Endothelial cell of umbilical vein (primary cell): ENCODE data around the gene ATP1A3. TPM values are rescaled to one million over a fixed set of nuclear protein-coding genes. Genes with fewer than 3 reads are reported as not detected.

ENCODE experiments used
- BruUV-seq: library from RNA; stranded (reverse); fragments of 400-500 nt; replicated peaks from 2 replicates; lab custom pipeline; 2021; lab: Mats Ljungman, UMichigan
- CTCF ChIA-PET: fragments of 300-600, 350-600 bp; sonication (Branson Sonifier 250); formaldehyde crosslinking; loops from one replicate; lab custom pipeline; 2021; ENCODE audit warnings: antibody characterized with exemption, inconsistent platforms; lab: Charles Lee
- POLR2A ChIA-PET: fragments of 300-600, 350-600 bp; sonication (Branson Sonifier 250); formaldehyde crosslinking; loops from one replicate; lab custom pipeline; 2021; ENCODE audit warnings: antibody characterized with exemption, inconsistent platforms; lab: Charles Lee
- DNase-seq: peaks from one replicate; pipeline ENCODE4 v3.0.0-alpha.2; 2011; ENCODE audit warnings: low read depth, low spot score
- FAIRE-seq: peaks from 2 replicates; lab custom pipeline; 2011; peaks lifted over from hg19 to GRCh38; lab: Jason Lieb, UNC
- H2AFZ ChIP-seq: 2 replicates; pipeline ENCODE4 v1.6.0; 2012; ENCODE audit warnings: low read depth, low read length, control low read depth, inconsistent platforms
- H3K27ac ChIP-seq: 2 replicates; pipeline ENCODE4 v1.5.1; 2011; ENCODE audit warnings: low read depth, mild to moderate bottlenecking, control low read depth, low read length, moderate library complexity; ENCODE audit not compliant: insufficient read depth
- H3K27me3 ChIP-seq, 2 experiments: 2 replicates each; pipeline versions ENCODE4 v1.6.0 to v1.6.1; 2011; ENCODE audit warnings: low read length in 2 of 2, mixed read lengths in 1 of 2; ENCODE audit not compliant: control insufficient read depth in 2 of 2, insufficient read depth in 2 of 2
- H3K36me3 ChIP-seq, 2 experiments: 2 replicates in 1 of 2; 3 replicates in 1 of 2; pipeline ENCODE4 v1.5.1; 2011; ENCODE audit warnings: low read length in 2 of 2, mild to moderate bottlenecking in 1 of 2, moderate library complexity in 1 of 2; ENCODE audit not compliant: control insufficient read depth in 2 of 2, insufficient read depth in 2 of 2; ENCODE audit errors: extremely low read depth in 1 of 2
- H3K4me1 ChIP-seq: 3 replicates; pipeline ENCODE4 v1.5.1; 2011; ENCODE audit warnings: mild to moderate bottlenecking, low read length; ENCODE audit not compliant: control insufficient read depth, insufficient read depth; ENCODE audit errors: extremely low read depth
- H3K4me2 ChIP-seq: 2 replicates; pipeline ENCODE4 v1.6.1; 2011; ENCODE audit warnings: low read length, control low read depth, mixed read lengths; ENCODE audit not compliant: insufficient read depth
- H3K4me3 ChIP-seq, 3 experiments: fragments of 200-600 bp in 1 of 3; sonication (generic), shearing (Covaris generic) in 1 of 3; replicated peaks in 1 of 3; 2 replicates each; pipeline ENCODE4 v1.5.1; 2011 to 2016; ENCODE audit warnings: control low read depth in 3 of 3, low read length in 3 of 3, mild to moderate bottlenecking in 2 of 3, inconsistent platforms in 1 of 3, low read depth in 1 of 3, moderate library complexity in 1 of 3; ENCODE audit not compliant: insufficient read depth in 1 of 3
- H3K79me2 ChIP-seq: 2 replicates; pipeline ENCODE4 v1.6.0; 2012; ENCODE audit warnings: low read length, inconsistent platforms; ENCODE audit not compliant: control insufficient read depth, insufficient read depth
- H3K9ac ChIP-seq: replicated peaks from 2 replicates; pipeline ENCODE3; 2011; ENCODE audit warnings: low read length, control low read depth; ENCODE audit not compliant: insufficient read depth; ENCODE audit errors: extremely low read depth
- H3K9me1 ChIP-seq: replicated peaks from 3 replicates; pipeline ENCODE4 v1.6.0; 2011; ENCODE audit warnings: mild to moderate bottlenecking, low read length; ENCODE audit not compliant: control insufficient read depth, insufficient read depth; ENCODE audit errors: extremely low read depth
- H3K9me3 ChIP-seq: replicated peaks from 2 replicates; pipeline ENCODE4 v1.5.1; 2012; ENCODE audit warnings: low read length, inconsistent platforms; ENCODE audit not compliant: control insufficient read depth, insufficient read depth
- H4K20me1 ChIP-seq: replicated peaks from 2 replicates; pipeline ENCODE3; 2011; ENCODE audit warnings: mild to moderate bottlenecking, low read length; ENCODE audit not compliant: control insufficient read depth, insufficient read depth; ENCODE audit errors: extremely low read depth
- CTCF ChIP-seq, 2 donors: IDR thresholded peaks; 1 replicate in 1 of 2; 2 replicates in 1 of 2; pipeline ENCODE4 v1.5.1; 2011; ENCODE audit warnings: low read length in 2 of 2, mild to moderate bottlenecking in 2 of 2, moderate library complexity in 2 of 2, control low read depth in 1 of 2, inconsistent platforms in 1 of 2, low read depth in 1 of 2; ENCODE audit not compliant: insufficient read depth in 1 of 2; ENCODE audit errors: extremely low read depth in 1 of 2
- EZH2 ChIP-seq: IDR thresholded peaks from 2 replicates; pipeline ENCODE4 v1.6.1; 2012; ENCODE audit warnings: borderline replicate concordance, low read depth, mild to moderate bottlenecking, moderate library complexity, low read length, inconsistent platforms; ENCODE audit not compliant: severe bottlenecking
- FOS ChIP-seq: IDR thresholded peaks from 2 replicates; pipeline ENCODE4 v1.6.1; 2011; ENCODE audit warnings: mild to moderate bottlenecking, low read length, moderate library complexity, borderline replicate concordance; ENCODE audit not compliant: insufficient read depth
- GATA2 ChIP-seq: IDR thresholded peaks from 2 replicates; pipeline ENCODE4 v1.7.0; 2011; ENCODE audit warnings: low read depth, mild to moderate bottlenecking, moderate library complexity, mixed read lengths, low read length; ENCODE audit not compliant: insufficient read length, insufficient read depth
- JUN ChIP-seq: IDR thresholded peaks from 2 replicates; pipeline ENCODE4 v1.6.1; 2011; ENCODE audit warnings: borderline replicate concordance, low read depth; ENCODE audit not compliant: insufficient read length, insufficient read depth
- MAX ChIP-seq: IDR thresholded peaks from 2 replicates; pipeline ENCODE4 v1.6.1; 2011; ENCODE audit not compliant: insufficient read depth, insufficient read length
- MYC ChIP-seq: IDR thresholded peaks from one replicate; pipeline ENCODE4 v1.6.1; 2011; ENCODE audit warnings: mild to moderate bottlenecking, low read depth, low read length
- POLR2A ChIP-seq: IDR thresholded peaks from 2 replicates; pipeline ENCODE4 v1.6.1; 2012; ENCODE audit warnings: low read depth, mild to moderate bottlenecking, control low read depth, low read length
- POLR2AphosphoS5 ChIP-seq: IDR thresholded peaks from 2 replicates; pipeline ENCODE4 v1.6.1; 2012; ENCODE audit warnings: low read depth, mild to moderate bottlenecking, control low read depth, low read length, moderate library complexity; ENCODE audit not compliant: insufficient read depth
- dilution Hi-C: fragments of 300-500 bp; cut with MboI; formaldehyde crosslinking; loops from one replicate; pipeline ENCODE4 v1.15.0; 2019; ENCODE audit warnings: low sequenced_read_pairs; ENCODE audit not compliant: extremely low pct_ligation_motif_present
- intact Hi-C: fragments of 100-400 bp; cut with micrococcal nuclease; formaldehyde crosslinking; loops from one replicate; pipeline ENCODE4 v1.10.0; 2022
- polyA plus RNA-seq, 4 experiments: library from polyadenylated mRNA; depleted of rRNA in 3 of 4; stranded (reverse) in 3 of 4; unstranded in 1 of 4; fragments of >200 nt; gene quantifications; 2 replicates each; pipeline versions ENCODE4 v1.2.1 to v1.2.3, GENCODE V29; 2011 to 2012; ENCODE audit warnings: missing spikeins in 1 of 4
- total RNA-seq: library from RNA; stranded (reverse); gene quantifications from 2 replicates; pipeline ENCODE4 v1.2.3, GENCODE V29; 2021

ATP1A3 gene
- total and polyA plus RNA-seq, 2 donors (not counting 3 experiments of a cell fraction or from before 2014, with no cell fraction given) = 0.40 TPM; not detected in 1

- peaks cover 36 to 39% of the 10 kb centered on the region in 2 experiments for H3K27me3 ChIP-seq
- no peak overlapping the region for H3K27ac ChIP-seq
- H3K4me1 ChIP-seq = peaks cover 2% of the 10 kb centered on the region
- BruUV-seq = no TSS peak
- H3K9ac ChIP-seq = no peak overlapping the region
- DNase-seq (no peak), FAIRE-seq (no peak)
- H3K9me1 ChIP-seq = no peaks in the 10 kb centered on the region
- ChIA-PET POLR2A (interaction anchor here (1.5 kb wide), 1 partner anchor 65 kb away, joined by 3 read pairs; no protein-coding TSS in a partner anchor), CTCF (interaction anchor here (0.6 to 1.6 kb wide), 7 partner anchors 12 to 145 kb away, joined by 3 to 5 read pairs (median 3); no protein-coding TSS in a partner anchor)
- dilution Hi-C loops (no loop called here), intact Hi-C loops (no loop called here)
- no peak overlapping the region for H2AFZ ChIP-seq
- no peaks in the 10 kb centered on the region for H3K9me3 ChIP-seq
- no peak for TF ChIP-seq EZH2
- no peak for TF ChIP-seq JUN
- TF ChIP-seq FOS = no peak
- no peak for TF ChIP-seq GATA2
- no peak for TF ChIP-seq POLR2AphosphoS5
- no peak for TF ChIP-seq MYC
- no peak for TF ChIP-seq CTCF (IDR thresholded peaks at IDR 0.05; ENCODE audit: extremely low read depth in 1 of 2, insufficient read depth in 1 of 2, low read depth in 1 of 2, low read length in 2 of 2)
- no peak for TF ChIP-seq MAX
- TF ChIP-seq POLR2A = no peak
- no peaks in the 10 kb centered on the region for H4K20me1 ChIP-seq
- H3K79me2 ChIP-seq = no peaks in the 10 kb centered on the region
- no peaks in the 10 kb centered on the region for H3K36me3 ChIP-seq
- no peak overlapping the region for H3K4me2 ChIP-seq
- no peak overlapping the region for H3K4me3 ChIP-seq
Measured at GRCh38 chr19:41937525-41938468, 56.2 kb downstream of the ATP1A3 start.
